Calu3 (cell line): Measurements from ENCODE around the gene FMO1. TPM values are rescaled to one million over a fixed set of nuclear protein-coding genes. Genes with fewer than 3 reads are reported as not detected.

Experiments
- BruUV-seq: library from RNA; stranded (reverse); fragments of 400-500 nt; replicated peaks from 2 replicates; lab custom pipeline; 2021; lab: Mats Ljungman, UMichigan
- CTCF ChIA-PET: fragments of 300-600 bp; sonication (Branson Sonifier 250); formaldehyde crosslinking; loops from one replicate; lab custom pipeline; 2022; ENCODE audit warnings: antibody characterized with exemption; lab: Charles Lee
- DNase-seq: peaks from one replicate; pipeline ENCODE4 v3.0.0; 2022
- H3K27ac Mint-ChIP-seq: one replicate; pipeline ENCODE4 v1.8.0; 2022; ENCODE audit warnings: mixed read lengths; ENCODE audit not compliant: unreplicated experiment
- H3K27me3 Mint-ChIP-seq: one replicate; pipeline ENCODE4 v1.8.0; 2022; ENCODE audit warnings: mixed read lengths; ENCODE audit not compliant: unreplicated experiment
- H3K36me3 Mint-ChIP-seq: one replicate; pipeline ENCODE4 v1.8.0; 2022; ENCODE audit warnings: mild to moderate bottlenecking, moderate library complexity, mixed read lengths; ENCODE audit not compliant: insufficient read depth, unreplicated experiment
- H3K4me1 Mint-ChIP-seq: one replicate; pipeline ENCODE4 v1.8.0; 2022; ENCODE audit warnings: mild to moderate bottlenecking, low read depth, mixed read lengths; ENCODE audit not compliant: unreplicated experiment
- H3K4me3 Mint-ChIP-seq: one replicate; pipeline ENCODE4 v1.8.0; 2022; ENCODE audit warnings: mild to moderate bottlenecking, low read depth, moderate library complexity, mixed read lengths; ENCODE audit not compliant: unreplicated experiment
- H3K9me3 Mint-ChIP-seq: one replicate; pipeline ENCODE4 v1.8.0; 2022; ENCODE audit warnings: low read depth, mixed read lengths; ENCODE audit not compliant: unreplicated experiment
- intact Hi-C: fragments of 100-400 bp; cut with micrococcal nuclease; formaldehyde crosslinking; loops from one replicate; pipeline ENCODE4 v1.10.0; 2022; ENCODE audit not compliant: unreplicated experiment
- total RNA-seq: library from RNA; stranded (reverse); gene quantifications from 2 replicates; pipeline ENCODE4 v1.2.3, GENCODE V29; 2022
- TF ChIP-seq, protein P1 (sequence below): fragments of 200-600 bp; IDR thresholded peaks from one replicate; pipeline ENCODE4 v1.8.0; 2022; ENCODE audit warnings: antibody characterized with exemption; ENCODE audit not compliant: unreplicated experiment

The FMO1 gene
- total RNA-seq, 1 experiment from 2014 or later, result not detected

GRCh38 chr1:171267391-171267790 lies 19.1 kb downstream of the FMO1 start:
- Mint-ChIP-seq H3K9me3 (no peaks in the 10 kb centered on the region), H3K27ac (no peak overlapping the region), H3K4me1 (no peaks in the 10 kb centered on the region), H3K4me3 (no peak overlapping the region), H3K36me3 (no peaks in the 10 kb centered on the region), H3K27me3 (peaks cover 47% of the 10 kb centered on the region)
- DNase-seq, result no peak
- CTCF ChIA-PET, result no interaction called here
- TF ChIP-seq, protein P1, sequence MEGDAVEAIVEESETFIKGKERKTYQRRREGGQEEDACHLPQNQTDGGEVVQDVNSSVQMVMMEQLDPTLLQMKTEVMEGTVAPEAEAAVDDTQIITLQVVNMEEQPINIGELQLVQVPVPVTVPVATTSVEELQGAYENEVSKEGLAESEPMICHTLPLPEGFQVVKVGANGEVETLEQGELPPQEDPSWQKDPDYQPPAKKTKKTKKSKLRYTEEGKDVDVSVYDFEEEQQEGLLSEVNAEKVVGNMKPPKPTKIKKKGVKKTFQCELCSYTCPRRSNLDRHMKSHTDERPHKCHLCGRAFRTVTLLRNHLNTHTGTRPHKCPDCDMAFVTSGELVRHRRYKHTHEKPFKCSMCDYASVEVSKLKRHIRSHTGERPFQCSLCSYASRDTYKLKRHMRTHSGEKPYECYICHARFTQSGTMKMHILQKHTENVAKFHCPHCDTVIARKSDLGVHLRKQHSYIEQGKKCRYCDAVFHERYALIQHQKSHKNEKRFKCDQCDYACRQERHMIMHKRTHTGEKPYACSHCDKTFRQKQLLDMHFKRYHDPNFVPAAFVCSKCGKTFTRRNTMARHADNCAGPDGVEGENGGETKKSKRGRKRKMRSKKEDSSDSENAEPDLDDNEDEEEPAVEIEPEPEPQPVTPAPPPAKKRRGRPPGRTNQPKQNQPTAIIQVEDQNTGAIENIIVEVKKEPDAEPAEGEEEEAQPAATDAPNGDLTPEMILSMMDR, result no peak
- intact Hi-C loops, result no loop called here
- no TSS peak for BruUV-seq

GRCh38 chr1:171270806-171271205 lies 22.5 kb downstream of the FMO1 start:
- intact Hi-C loops, result no loop called here
- Mint-ChIP-seq H3K27ac (no peak overlapping the region), H3K9me3 (no peaks in the 10 kb centered on the region), H3K27me3 (peaks cover 47% of the 10 kb centered on the region), H3K4me3 (no peak overlapping the region), H3K36me3 (no peaks in the 10 kb centered on the region), H3K4me1 (no peaks in the 10 kb centered on the region)
- no TSS peak for BruUV-seq
- DNase-seq, result no peak
- CTCF ChIA-PET, result no interaction called here
- TF ChIP-seq, protein P1, result no peak

GRCh38 chr1:171277534-171277933 lies 29.2 kb downstream of the FMO1 start:
- DNase-seq, result no peak
- Mint-ChIP-seq H3K4me1 (no peaks in the 10 kb centered on the region), H3K36me3 (no peaks in the 10 kb centered on the region), H3K9me3 (no peaks in the 10 kb centered on the region), H3K27me3 (peaks cover 12% of the 10 kb centered on the region), H3K4me3 (no peak overlapping the region), H3K27ac (no peak overlapping the region)
- TF ChIP-seq, protein P1, result no peak
- CTCF ChIA-PET, result interaction anchor here (1.0 kb wide), 1 partner anchor 32 kb away, joined by 3 read pairs; no protein-coding TSS in a partner anchor
- BruUV-seq, result no TSS peak
- intact Hi-C loops, result no loop called here

- TF ChIP-seq, protein P1, result no peak
- H3K27me3 Mint-ChIP-seq, result peaks cover 12% of the 10 kb centered on the region
- H3K27ac Mint-ChIP-seq, result no peak overlapping the region
Measured at GRCh38 chr1:171279234-171279633, 30.9 kb downstream of the FMO1 start.

More at GRCh38 chr1:171279234-171279633, 30.9 kb downstream of the FMO1 start:
- intact Hi-C loops, result no loop called here
- Mint-ChIP-seq H3K36me3 (no peaks in the 10 kb centered on the region), H3K9me3 (no peaks in the 10 kb centered on the region), H3K4me3 (no peak overlapping the region), H3K4me1 (no peaks in the 10 kb centered on the region)
- no TSS peak for BruUV-seq
- CTCF ChIA-PET, result no interaction called here
- no peak for DNase-seq
